Central memory CD4-positive, alpha-beta T cell (primary cell): Measurements from ENCODE around the gene TCF7L2.

Experiments
- DNase-seq: peaks from one replicate; pipeline ENCODE4 v3.0.0; 2022

Gene TCF7L2

GRCh38 chr10:113187063-113187777 lies 237.2 kb downstream of the TCF7L2 start:
- no peak for DNase-seq

GRCh38 chr10:113199459-113199858 lies 249.4 kb downstream of the TCF7L2 start:
- no peak for DNase-seq

- DNase-seq, result no peak
Measured at GRCh38 chr10:113202011-113202410, 252.0 kb downstream of the TCF7L2 start.

- DNase-seq, result no peak
Measured at GRCh38 chr10:113207924-113208323, 257.9 kb downstream of the TCF7L2 start.

GRCh38 chr10:113213035-113213434 lies 263.0 kb downstream of the TCF7L2 start:
- DNase-seq, result no peak

GRCh38 chr10:113214331-113214730 lies 264.3 kb downstream of the TCF7L2 start:
- DNase-seq, result no peak

- DNase-seq, result no peak
Measured at GRCh38 chr10:113216102-113216501, 266.1 kb downstream of the TCF7L2 start.
